Measurements from ENCODE around the gene CORO6. TPM values are rescaled to one million over a fixed set of nuclear protein-coding genes. Genes with fewer than 3 reads are reported as not detected.

Gene CORO6
- total and polyA plus RNA-seq, 2 donors (not counting 1 experiment from before 2014, with no cell fraction given): 1.4 to 4.0 TPM

GRCh38 chr17:29565643-29566472 lies 56.9 kb downstream of the CORO6 start:
- H3K4me1 Mint-ChIP-seq: peaks cover 55% of the 10 kb centered on the region
- intact Hi-C loops (cut with micrococcal nuclease): loop anchor here (5.0 to 10.0 kb wide), 7 partner anchors 156 to 921 kb away; partner anchors contain the start of genes BLTP2, NUFIP2, PHF12 and SSH2
- peaks cover 26% of the 10 kb centered on the region for H3K79me2 ChIP-seq (ENCODE audit: control insufficient read depth, insufficient read depth, low read length)
- peak overlapping the region; percentile 8 to 99 (median 76) for H3K4me3 ChIP-seq (ENCODE audit: control extremely low read depth in 1 of 5, extremely low read depth in 1 of 5, insufficient read depth in 1 of 5, low read depth in 2 of 5, low read length in 4 of 5)
- DNase-seq (peak; percentile 80), ATAC-seq (ENCODE audit: low read depth) (peak; percentile 1)
- WGBS (ENCODE audit: insufficient coverage): 9% methylated on average over 55 of the region's 55 CpGs
- POLR2A ChIA-PET: interaction anchor here (0.5 to 1.2 kb wide), 3 partner anchors 23 to 560 kb away, joined by 3 read pairs; no protein-coding TSS in a partner anchor
- TF ChIP-seq EZH2 (IDR thresholded peaks at IDR 0.05; ENCODE audit: borderline replicate concordance, insufficient read depth, low read depth, low read length, poor library complexity, severe bottlenecking) (no peak), CTCF (IDR thresholded peaks at IDR 0.05) (no peak)
- H3K9me3 ChIP-seq (ENCODE audit: control extremely low read depth in 1 of 3, control insufficient read depth in 2 of 3, insufficient read depth in 1 of 3, low read length in 2 of 3): no peaks in the 10 kb centered on the region
- peaks cover 0 to 9% of the 10 kb centered on the region in 2 experiments for H3K36me3 ChIP-seq (replicated peaks in 1 of 2; ENCODE audit: control extremely low read depth in 1 of 2, control insufficient read depth in 1 of 2, extremely low read depth in 1 of 2, insufficient read depth in 2 of 2, low read length in 1 of 2)
- H3K27ac Mint-ChIP-seq: peak overlapping the region; percentile 98
- peak overlapping the region; percentile 97 for H3K4me3 Mint-ChIP-seq
- no peaks in the 10 kb centered on the region for H4K20me1 ChIP-seq (ENCODE audit: control insufficient read depth, insufficient read depth, low read length, poor library complexity, severe bottlenecking)
- no peaks in the 10 kb centered on the region for H3K9me3 Mint-ChIP-seq (ENCODE audit: insufficient read depth)
- peak overlapping the region; percentile 100 for H3K4me2 ChIP-seq (replicated peaks; ENCODE audit: low read depth, low read length, poor library complexity, severe bottlenecking)
- H3K4me1 ChIP-seq (ENCODE audit: control insufficient read depth in 2 of 2, insufficient read depth in 2 of 2, low read length in 2 of 2): peaks cover 50 to 61% of the 10 kb centered on the region in 2 donors
- H3K27ac ChIP-seq (ENCODE audit: low read length in 2 of 2): peak overlapping the region; percentile 59 to 62
- no peaks in the 10 kb centered on the region for H3K27me3 Mint-ChIP-seq
- H3K9ac ChIP-seq (ENCODE audit: low read length): peak overlapping the region; percentile 82
- H2AFZ ChIP-seq (ENCODE audit: insufficient read depth, low read depth, low read length, poor library complexity, severe bottlenecking): peak overlapping the region; percentile 87
- H3K27me3 ChIP-seq (replicated peaks in 1 of 4; ENCODE audit: control extremely low read depth in 1 of 4, control insufficient read depth in 3 of 4, insufficient read depth in 4 of 4, low read length in 3 of 4): no peaks in the 10 kb centered on the region
- CTCF ChIA-PET: interaction anchor here (1.4 to 24.3 kb wide), 6 partner anchors 10 to 196 kb away, joined by 4 to 336 read pairs (median 9); partner anchors contain the start of gene ANKRD13B

Small RNAs within 50 kb of the gene (small RNA-seq; reads per million reads assigned to genes)
- not detected for gene RNU6-920P (ENCODE audit: insufficient read length, low read depth, low replicate concordance)

Other genes starting within 250 kb of the CORO6 start
- 78.8 and 80.7 TPM in 2 replicates for gene TAOK1, start 232.5 kb downstream of the CORO6 start, total RNA-seq
- 8.9 and 9.8 TPM in 2 replicates for gene TAOK1, start 232.5 kb downstream of the CORO6 start, polyA plus RNA-seq
- 44.1 and 44.8 TPM in 2 replicates for gene ABHD15, start 55.9 kb downstream of the CORO6 start, total RNA-seq
- 9.7 and 10.9 TPM in 2 replicates for gene ABHD15, start 55.9 kb downstream of the CORO6 start, polyA plus RNA-seq
- gene TP53I13, start 54.2 kb downstream of the CORO6 start, total RNA-seq: 220 and 224 TPM in 2 replicates
- 271 and 287 TPM in 2 replicates for gene TP53I13, start 54.2 kb downstream of the CORO6 start, polyA plus RNA-seq
- gene GIT1, start 33.3 kb downstream of the CORO6 start, total RNA-seq: 61.9 and 66.3 TPM in 2 replicates
- 40.8 and 49.3 TPM in 2 replicates for gene GIT1, start 33.3 kb downstream of the CORO6 start, polyA plus RNA-seq
- gene ANKRD13B, start 29.8 kb downstream of the CORO6 start, total RNA-seq: 1.6 and 2.4 TPM in 2 replicates
- 2.8 and 4.2 TPM in 2 replicates for gene ANKRD13B, start 29.8 kb downstream of the CORO6 start, polyA plus RNA-seq